ENCODE data around the gene UPK2.
"Not testable (repeated sequence)": the region's sequence is repeated elsewhere in the genome, so short reads cannot be mapped to it uniquely, and the experiment has no call there.

UPK2 gene

GRCh38 chr11:118939404-118939915 lies 16.6 kb upstream of the UPK2 start:
- DNase-seq, result no peak

DNA sequence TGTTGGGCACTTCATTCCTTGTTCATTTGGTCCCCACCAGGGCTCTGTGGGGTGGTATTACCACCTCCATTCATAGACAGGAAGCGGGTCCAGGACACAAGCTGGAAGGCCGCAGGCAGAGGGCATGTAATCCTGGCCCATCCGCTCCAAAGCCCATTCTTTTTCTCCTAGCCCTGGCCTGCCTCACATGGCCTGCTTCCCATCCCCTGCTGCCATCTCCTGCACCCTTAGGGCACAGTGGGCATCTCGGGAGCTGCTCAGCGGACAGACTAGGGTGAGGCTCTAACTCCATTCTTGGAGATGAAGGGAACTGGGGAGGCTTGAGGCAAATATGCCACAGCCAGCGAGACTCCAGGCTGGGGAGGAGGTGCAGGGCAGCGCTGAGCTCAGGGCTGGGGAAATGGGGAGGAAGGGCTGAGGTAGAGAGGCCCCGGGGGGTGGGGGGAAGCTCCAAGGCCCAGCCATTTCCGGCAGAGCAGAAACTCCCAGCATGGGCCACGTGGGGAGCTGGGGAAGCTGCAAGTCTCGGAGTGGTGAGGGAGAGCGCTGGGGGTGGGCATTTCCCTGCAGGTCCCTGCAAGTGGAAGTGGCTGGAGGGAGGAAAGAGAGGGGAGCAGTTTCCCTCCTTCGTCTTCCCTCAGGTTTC lies 16.0 kb upstream of the UPK2 start:
- DNase-seq, result peak; percentile 45

DNA sequence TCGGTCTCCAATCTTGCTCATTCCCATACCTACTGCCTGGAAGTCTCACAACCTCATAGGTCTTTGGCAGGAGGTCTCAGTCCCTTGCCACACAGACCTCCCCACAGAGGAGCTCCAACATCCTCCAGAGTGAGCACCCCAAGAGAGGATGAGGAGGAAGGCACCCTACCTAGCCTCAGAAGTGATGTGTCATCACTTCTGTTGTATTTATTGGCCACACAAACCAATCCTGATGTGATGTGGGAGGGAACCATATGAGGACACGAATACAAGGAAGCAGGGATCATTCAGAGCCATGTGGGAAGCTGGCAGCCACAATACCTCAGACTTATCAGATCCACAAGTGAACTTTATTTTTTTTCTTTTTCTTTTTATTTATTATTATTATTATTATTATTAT lies 9.0 kb upstream of the UPK2 start:
- DNase-seq, result no peak

- no peak for DNase-seq
Measured at GRCh38 chr11:118948000-118948399, 8.1 kb upstream of the UPK2 start.

GRCh38 chr11:118953265-118953664 lies 2.8 kb upstream of the UPK2 start:
- DNase-seq, result no peak

- DNase-seq, result not testable (repeated sequence)
Measured at GRCh38 chr11:118953976-118954375, 2.1 kb upstream of the UPK2 start.

DNA sequence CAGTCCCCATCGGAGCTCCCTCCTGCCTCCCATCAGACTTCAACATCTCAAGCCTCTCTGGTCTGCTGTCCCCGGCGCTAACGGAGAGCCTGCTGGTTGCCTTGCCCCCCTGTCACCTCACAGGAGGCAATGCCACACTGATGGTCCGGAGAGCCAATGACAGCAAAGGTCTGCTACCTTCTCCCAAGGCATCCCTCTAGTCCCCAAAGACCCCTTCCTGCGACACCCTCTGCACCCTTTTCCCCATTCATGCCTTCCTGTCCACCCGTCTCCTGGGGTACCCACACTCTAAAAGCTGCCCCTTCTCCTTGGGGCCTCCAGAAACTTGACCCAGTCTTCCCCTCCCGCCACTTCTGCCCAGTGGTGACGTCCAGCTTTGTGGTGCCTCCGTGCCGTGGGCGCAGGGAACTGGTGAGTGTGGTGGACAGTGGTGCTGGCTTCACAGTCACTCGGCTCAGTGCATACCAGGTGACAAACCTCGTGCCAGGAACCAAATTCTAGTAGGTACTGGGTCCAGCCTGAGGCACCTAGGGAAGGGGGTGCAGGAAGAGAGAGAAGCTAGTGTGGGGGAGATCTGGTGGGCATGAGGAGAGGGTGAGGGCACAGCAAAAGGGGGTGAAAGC lies 860 bp downstream of the UPK2 start:
- DNase-seq, result no peak

GRCh38 chr11:118957549-118957948 lies 1.5 kb downstream of the UPK2 start:
- DNase-seq, result no peak

DNA sequence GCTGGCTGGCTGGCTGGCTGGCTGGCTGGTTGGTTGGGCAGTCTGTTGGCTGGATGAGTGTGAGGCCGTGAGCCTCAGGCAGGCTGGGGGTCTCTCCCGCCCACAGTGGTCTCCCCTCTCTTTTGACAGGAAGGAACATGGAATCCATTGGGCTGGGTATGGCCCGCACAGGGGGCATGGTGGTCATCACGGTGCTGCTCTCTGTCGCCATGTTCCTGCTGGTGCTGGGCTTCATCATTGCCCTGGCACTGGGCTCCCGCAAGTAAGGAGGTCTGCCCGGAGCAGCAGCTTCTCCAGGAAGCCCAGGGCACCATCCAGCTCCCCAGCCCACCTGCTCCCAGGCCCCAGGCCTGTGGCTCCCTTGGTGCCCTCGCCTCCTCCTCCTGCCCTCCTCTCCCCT lies 1.9 kb downstream of the UPK2 start:
- no peak for DNase-seq

DNA sequence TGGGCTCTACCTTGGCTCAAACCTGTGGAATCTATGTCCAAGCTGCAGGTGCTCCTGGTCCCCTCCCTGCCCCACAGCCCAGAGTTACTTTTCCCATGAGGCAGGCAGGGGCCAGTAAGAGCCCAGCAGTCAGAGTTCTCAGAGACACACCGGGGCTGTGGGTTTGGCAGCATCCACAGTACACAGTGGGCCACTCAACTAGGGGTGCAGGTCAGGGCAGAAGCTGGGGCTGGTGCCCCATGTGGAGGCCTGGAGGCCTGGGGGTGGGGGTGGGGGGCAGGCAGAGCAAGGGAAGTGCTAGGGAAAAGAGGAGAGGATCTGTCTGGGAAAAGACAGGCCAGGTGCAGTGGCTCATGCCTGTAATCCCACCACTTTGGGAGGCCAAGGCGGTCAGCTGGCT lies 2.5 kb downstream of the UPK2 start:
- no peak for DNase-seq

GRCh38 chr11:118961189-118961588 lies 5.1 kb downstream of the UPK2 start:
- no peak for DNase-seq

DNA sequence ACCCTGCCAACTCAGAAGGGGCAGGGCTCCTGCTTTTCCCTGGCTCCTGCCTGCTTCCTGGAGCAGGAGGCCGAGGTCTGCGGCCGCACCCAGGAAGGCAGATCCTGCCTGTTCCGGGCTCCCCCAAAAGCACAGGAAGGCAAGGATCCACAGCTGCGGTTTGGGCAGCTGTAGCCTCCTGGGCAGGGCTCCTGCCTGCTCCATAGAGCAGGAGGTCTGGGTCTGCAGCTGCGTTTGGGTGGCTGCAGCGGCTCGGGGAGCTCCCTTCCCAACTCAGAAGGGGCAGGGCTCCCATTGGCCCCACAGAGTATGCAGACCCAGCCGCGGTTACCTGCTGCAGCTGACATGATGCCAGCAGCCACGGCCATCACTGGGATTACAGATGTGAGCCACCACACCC lies 5.5 kb downstream of the UPK2 start:
- no peak for DNase-seq

DNA sequence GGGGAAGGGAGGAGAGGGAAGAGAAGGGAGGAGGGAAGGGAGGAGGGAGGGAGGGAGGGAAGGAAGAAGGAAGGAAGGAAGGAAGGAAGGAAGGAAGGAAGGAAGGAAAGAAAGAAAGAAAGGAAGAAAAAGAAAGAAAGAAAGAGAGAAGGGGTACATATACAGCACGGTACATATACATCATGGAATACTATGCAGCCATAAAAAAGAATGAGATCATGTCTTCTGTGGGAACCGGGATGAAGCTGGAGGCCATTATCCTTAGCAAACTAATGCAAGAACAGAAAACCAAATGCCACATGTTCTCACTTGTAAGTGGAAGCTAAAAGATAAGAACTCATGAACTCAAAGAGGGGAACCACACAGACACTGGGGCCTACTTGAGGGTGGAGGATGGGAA lies 13.4 kb downstream of the UPK2 start:
- DNase-seq, result not testable (repeated sequence)

- no peak for DNase-seq
Measured at GRCh38 chr11:118971646-118972045, 15.5 kb downstream of the UPK2 start, which contains the start of gene FOXR1. Gene FOXR1 (plus strand): TSS chr11:118971761. CDS start chr11:118971932, 171 bp downstream.

- DNase-seq, result no peak
Measured at GRCh38 chr11:118973985-118974384, 17.9 kb downstream of the UPK2 start.

DNA sequence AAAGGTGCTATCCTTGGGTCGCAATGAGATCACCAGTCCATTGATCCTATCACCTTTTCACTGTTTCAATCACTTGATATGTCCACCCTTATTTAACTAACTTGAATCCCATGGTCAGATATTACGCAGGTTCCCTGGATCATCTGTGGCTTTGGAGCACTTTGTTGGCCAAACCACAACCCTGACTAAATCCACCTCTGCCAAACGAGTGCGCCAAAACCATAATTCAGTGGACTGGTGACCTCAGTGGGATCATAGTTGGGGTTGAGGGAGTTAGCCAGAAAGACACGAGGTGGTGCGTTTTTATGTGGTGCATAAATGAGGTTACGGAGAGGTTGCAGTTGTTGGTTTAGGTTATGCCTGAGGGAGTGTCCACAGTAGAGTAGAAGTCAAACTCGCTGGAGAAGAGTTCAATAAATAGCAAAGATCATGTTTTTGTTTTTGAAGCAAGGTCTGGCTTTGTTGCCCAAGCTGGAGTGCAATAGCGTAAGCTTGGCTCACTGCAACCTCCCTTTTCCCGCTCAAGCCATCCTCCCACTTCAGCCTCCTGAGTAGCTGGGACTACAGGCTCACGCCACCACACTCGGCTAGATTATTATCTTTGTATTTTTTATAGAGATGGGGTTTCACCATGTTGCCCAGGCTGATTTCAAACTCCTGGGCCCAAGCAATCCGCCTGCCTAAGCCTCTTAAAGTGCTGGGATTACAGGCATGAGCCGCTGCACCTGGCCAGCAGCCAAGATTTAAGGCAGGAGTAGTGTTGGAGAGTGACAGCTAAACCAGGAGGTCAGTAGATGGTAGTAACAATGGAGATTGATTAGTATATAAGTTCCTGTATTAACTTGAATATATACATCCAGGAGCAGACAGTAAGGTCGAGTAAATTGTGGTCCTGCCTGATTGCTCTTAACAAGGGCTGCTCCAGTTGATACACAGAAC lies 19.9 kb downstream of the UPK2 start:
- DNase-seq, result no peak

DNA sequence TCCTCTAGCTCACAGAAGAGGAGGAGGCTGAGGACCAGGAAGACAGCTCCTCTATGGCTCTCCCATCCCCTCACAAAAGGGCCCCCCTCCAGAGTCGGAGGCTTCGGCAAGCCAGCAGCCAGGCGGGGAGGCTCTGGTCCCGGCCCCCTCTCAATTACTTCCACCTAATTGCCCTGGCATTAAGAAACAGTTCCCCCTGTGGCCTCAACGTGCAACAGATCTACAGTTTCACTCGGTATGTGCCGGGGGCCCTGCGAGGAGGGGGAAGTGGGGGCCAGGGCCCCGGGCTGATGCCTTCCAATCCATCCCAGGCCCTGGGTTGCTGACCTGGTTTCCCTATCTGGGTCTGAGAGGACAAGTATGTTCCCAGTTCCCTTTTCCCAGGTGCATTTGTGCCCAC lies 23.3 kb downstream of the UPK2 start:
- DNase-seq, result no peak

- no peak for DNase-seq
Measured at GRCh38 chr11:118980191-118980881, 24.2 kb downstream of the UPK2 start.

DNA sequence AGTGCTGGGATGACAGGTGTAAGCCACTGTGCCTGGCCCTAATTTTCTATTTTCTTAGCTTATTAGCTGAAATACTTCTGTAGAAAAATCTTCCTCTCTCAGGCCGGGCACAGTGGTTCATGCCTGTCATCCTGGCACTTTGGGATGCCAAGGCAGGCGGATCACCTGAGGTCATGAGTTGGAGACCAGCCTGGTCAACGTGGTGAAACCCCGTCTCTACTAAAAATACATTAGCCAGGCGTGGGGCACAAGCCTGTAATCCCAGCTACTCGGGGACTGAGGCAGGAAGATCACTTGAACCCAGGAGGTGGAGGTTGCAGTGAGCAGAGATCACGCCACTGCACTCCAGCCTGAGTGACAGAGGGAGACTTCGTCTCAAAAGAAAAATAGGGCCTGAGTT lies 28.2 kb downstream of the UPK2 start:
- DNase-seq, result not testable (repeated sequence)

DNA sequence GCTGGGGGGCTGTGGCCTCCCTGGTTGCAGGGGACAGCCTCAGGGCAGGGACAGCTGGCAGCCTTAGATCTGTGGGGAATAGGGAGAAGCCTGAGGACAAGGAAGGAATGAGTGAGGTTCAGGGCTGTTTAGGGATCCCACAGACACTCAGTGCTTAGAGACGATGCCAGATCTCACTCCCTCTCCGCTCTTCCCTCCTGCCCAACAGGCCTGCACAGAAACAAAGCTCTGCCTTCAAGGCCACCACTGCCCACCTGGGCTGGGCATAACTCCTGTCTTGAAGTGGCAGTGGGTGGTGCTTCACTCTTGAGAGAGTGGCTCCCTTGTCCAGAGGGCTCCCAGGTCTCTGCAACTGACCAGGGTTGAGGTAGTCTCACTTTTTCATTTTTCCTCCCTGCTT lies 28.7 kb downstream of the UPK2 start:
- no peak for DNase-seq

DNA sequence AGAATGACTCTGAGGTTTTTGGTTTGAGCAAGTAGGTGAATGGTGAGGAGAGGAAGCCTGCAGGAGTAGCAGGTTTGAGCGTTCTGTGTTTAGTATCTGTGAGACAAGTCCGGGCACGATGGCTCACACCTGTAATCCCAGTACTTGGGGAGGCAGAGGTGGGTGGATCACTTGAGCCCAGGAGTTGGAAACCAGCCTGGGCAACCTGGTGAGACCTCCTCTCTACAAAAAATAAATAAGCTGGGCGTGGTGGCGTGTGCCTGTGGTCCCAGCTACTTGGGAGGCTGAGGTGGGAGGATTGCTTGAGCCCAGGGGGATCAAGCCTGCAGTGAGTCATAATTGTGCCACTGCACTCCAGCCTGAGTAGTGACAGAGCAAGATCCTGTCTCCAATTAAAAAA lies 32.2 kb downstream of the UPK2 start:
- no peak for DNase-seq

DNA sequence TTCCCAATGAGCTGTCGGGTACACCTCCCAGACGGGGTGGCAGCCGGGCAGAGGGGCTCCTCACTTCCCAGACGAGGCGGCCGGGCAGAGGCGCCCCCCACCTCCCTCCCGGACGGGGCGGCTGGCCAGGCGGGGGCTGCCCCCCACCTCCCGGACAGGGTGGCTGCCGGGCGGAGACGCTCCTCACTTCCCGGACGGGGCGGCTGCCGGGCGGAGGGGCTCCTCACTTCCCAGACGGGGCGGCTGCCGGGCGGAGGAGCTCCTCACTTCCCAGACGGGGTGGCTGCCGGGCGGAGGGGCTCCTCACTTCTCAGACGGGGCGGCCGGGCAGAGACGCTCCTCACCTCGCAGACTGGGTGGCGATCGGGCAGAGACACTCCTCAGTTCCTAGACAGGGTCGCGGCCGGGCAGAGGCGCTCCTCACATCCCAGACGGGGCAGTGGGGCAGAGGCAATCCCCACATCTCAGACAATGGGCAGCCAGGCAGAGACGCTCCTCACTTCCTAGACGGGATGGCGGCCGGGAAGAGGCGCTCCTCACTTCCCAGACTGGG lies 35.5 kb downstream of the UPK2 start:
- not testable (repeated sequence) for DNase-seq
